ENCODE data around the gene RIPOR3.
"Not testable (repeated sequence)": the region's sequence is repeated elsewhere in the genome, so short reads cannot be mapped to it uniquely, and the experiment has no call there.

DNA sequence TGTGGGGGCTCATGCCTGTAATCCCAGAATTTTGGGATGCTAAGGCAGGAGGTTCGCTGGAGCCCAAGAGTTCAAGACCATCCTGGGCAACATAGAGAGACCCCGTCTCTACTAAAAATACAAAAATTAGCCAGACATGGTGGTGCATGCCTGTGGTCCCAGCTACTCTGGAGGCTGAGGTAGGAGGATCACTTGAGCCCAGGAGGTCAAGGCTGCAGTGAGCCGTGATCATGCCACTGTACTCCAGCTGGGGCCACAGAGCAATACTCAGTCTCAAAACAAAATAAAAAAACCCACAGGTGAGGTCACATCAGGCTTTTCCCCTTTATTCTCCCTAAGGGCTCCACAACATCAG is 15.0 kb downstream of the RIPOR3 start:
- not testable (repeated sequence) for TF ChIP-seq POLR2A (IDR thresholded peaks at IDR 0.05; ENCODE audit: low read length); GATA1 (IDR thresholded peaks at IDR 0.05; ENCODE audit: low read depth, low read length)
